ENCODE results near the gene LMBR1.
A peak's percentile ranks its signal among the peaks of the same experiment; 100 is the strongest.

LMBR1 gene

GRCh38 chr7:156692849-156693248 lies 200.1 kb downstream of the LMBR1 start:
- no peaks in the 10 kb centered on the region for H3K27me3 ChIP-seq (replicated peaks in 2 of 5; ENCODE audit: control insufficient read depth in 4 of 5, insufficient read depth in 5 of 5, low read length in 4 of 5)
- no CpG with 5 or more reads among the region's 1 CpG for WGBS (ENCODE audit: insufficient coverage)
- H3K36me3 ChIP-seq (ENCODE audit: control insufficient read depth in 4 of 4, insufficient read depth in 4 of 4, low read length in 3 of 4), result peaks cover 0 to 9% (median 6%) of the 10 kb centered on the region in 4 experiments
- no peak overlapping the region for H3K27ac ChIP-seq (ENCODE audit: insufficient read depth in 1 of 2, low read depth in 1 of 2, low read length in 2 of 2, poor library complexity in 1 of 2, severe bottlenecking in 2 of 2)
- H3K4me3 ChIP-seq (ENCODE audit: control insufficient read depth in 1 of 7, extremely low read depth in 1 of 7, insufficient read depth in 4 of 7, low read depth in 2 of 7, low read length in 6 of 7), result no peak overlapping the region
- ChIA-PET CTCF (no interaction called here), POLR2A (no interaction called here)
- DNase-seq, result no peak
- H3K4me1 ChIP-seq (ENCODE audit: control extremely low read depth in 1 of 4, control insufficient read depth in 4 of 4, insufficient read depth in 4 of 4, low read length in 3 of 4), result no peaks in the 10 kb centered on the region
- H3K9me3 ChIP-seq (ENCODE audit: control extremely low read depth in 1 of 5, control insufficient read depth in 4 of 5, insufficient read depth in 2 of 5, low read depth in 1 of 5, low read length in 4 of 5), result peaks cover 1 to 39% (median 14%) of the 10 kb centered on the region in 5 experiments

GRCh38 chr7:156691764-156692163 lies 201.2 kb downstream of the LMBR1 start:
- ChIA-PET CTCF (no interaction called here), POLR2A (no interaction called here)
- H3K4me1 ChIP-seq (ENCODE audit: control extremely low read depth in 1 of 4, control insufficient read depth in 4 of 4, insufficient read depth in 4 of 4, low read length in 3 of 4), result no peaks in the 10 kb centered on the region
- H3K4me3 ChIP-seq (ENCODE audit: control insufficient read depth in 1 of 7, extremely low read depth in 1 of 7, insufficient read depth in 4 of 7, low read depth in 2 of 7, low read length in 6 of 7), result no peak overlapping the region
- no peaks in the 10 kb centered on the region for H3K27me3 ChIP-seq (replicated peaks in 2 of 5; ENCODE audit: control insufficient read depth in 4 of 5, insufficient read depth in 5 of 5, low read length in 4 of 5)
- 90% methylated on average over 4 of the region's 5 CpGs for WGBS (ENCODE audit: insufficient coverage)
- DNase-seq, result no peak
- peaks cover 0 to 9% (median 5%) of the 10 kb centered on the region in 4 experiments for H3K36me3 ChIP-seq (ENCODE audit: control insufficient read depth in 4 of 4, insufficient read depth in 4 of 4, low read length in 3 of 4)
- peaks cover 1 to 31% (median 8%) of the 10 kb centered on the region in 5 experiments for H3K9me3 ChIP-seq (ENCODE audit: control extremely low read depth in 1 of 5, control insufficient read depth in 4 of 5, insufficient read depth in 2 of 5, low read depth in 1 of 5, low read length in 4 of 5)
- no peak overlapping the region for H3K27ac ChIP-seq (ENCODE audit: insufficient read depth in 1 of 2, low read depth in 1 of 2, low read length in 2 of 2, poor library complexity in 1 of 2, severe bottlenecking in 2 of 2)

GRCh38 chr7:156684661-156685060 lies 208.3 kb downstream of the LMBR1 start:
- CTCF ChIA-PET, result no interaction called here
- no peak for DNase-seq
- Histone ChIP-seq H3K4me3 (ENCODE audit: control insufficient read depth in 1 of 7, extremely low read depth in 1 of 7, insufficient read depth in 4 of 7, low read depth in 2 of 7, low read length in 6 of 7) (no peak overlapping the region), H3K4me1 (ENCODE audit: control extremely low read depth in 1 of 4, control insufficient read depth in 4 of 4, insufficient read depth in 4 of 4, low read length in 3 of 4) (no peaks in the 10 kb centered on the region), H3K9me3 (ENCODE audit: control extremely low read depth in 1 of 5, control insufficient read depth in 4 of 5, insufficient read depth in 2 of 5, low read depth in 1 of 5, low read length in 4 of 5) (no peaks in the 10 kb centered on the region), H3K27me3 (replicated peaks in 2 of 5; ENCODE audit: control insufficient read depth in 4 of 5, insufficient read depth in 5 of 5, low read length in 4 of 5) (no peaks in the 10 kb centered on the region), H3K36me3 (ENCODE audit: control insufficient read depth in 4 of 4, insufficient read depth in 4 of 4, low read length in 3 of 4) (peaks cover 3 to 37% (median 12%) of the 10 kb centered on the region in 4 experiments), H3K27ac (ENCODE audit: insufficient read depth in 1 of 2, low read depth in 1 of 2, low read length in 2 of 2, poor library complexity in 1 of 2, severe bottlenecking in 2 of 2) (no peak overlapping the region)
- POLR2A ChIA-PET, result no interaction called here
- 100% methylated on average over 4 of the region's 4 CpGs for WGBS (ENCODE audit: insufficient coverage)

- H3K27me3 ChIP-seq (replicated peaks in 2 of 5; ENCODE audit: control insufficient read depth in 4 of 5, insufficient read depth in 5 of 5, low read length in 4 of 5), result no peaks in the 10 kb centered on the region
- H3K4me1 ChIP-seq (ENCODE audit: control extremely low read depth in 1 of 4, control insufficient read depth in 4 of 4, insufficient read depth in 4 of 4, low read length in 3 of 4), result no peaks in the 10 kb centered on the region
- DNase-seq, result no peak
- H3K36me3 ChIP-seq (ENCODE audit: control insufficient read depth in 4 of 4, insufficient read depth in 4 of 4, low read length in 3 of 4), result peaks cover 4 to 41% (median 12%) of the 10 kb centered on the region in 4 experiments
- CTCF ChIA-PET, result no interaction called here
- WGBS (ENCODE audit: insufficient coverage), result 98% methylated on average over 5 of the region's 10 CpGs
- no peaks in the 10 kb centered on the region for H3K9me3 ChIP-seq (ENCODE audit: control extremely low read depth in 1 of 5, control insufficient read depth in 4 of 5, insufficient read depth in 2 of 5, low read depth in 1 of 5, low read length in 4 of 5)
- no peak overlapping the region for H3K4me3 ChIP-seq (ENCODE audit: control insufficient read depth in 1 of 7, extremely low read depth in 1 of 7, insufficient read depth in 4 of 7, low read depth in 2 of 7, low read length in 6 of 7)
- POLR2A ChIA-PET, result no interaction called here
- H3K27ac ChIP-seq (ENCODE audit: insufficient read depth in 1 of 2, low read depth in 1 of 2, low read length in 2 of 2, poor library complexity in 1 of 2, severe bottlenecking in 2 of 2), result no peak overlapping the region
These were observed 208.7 kb downstream of the LMBR1 start for GRCh38 chr7:156684251-156684650.

DNA sequence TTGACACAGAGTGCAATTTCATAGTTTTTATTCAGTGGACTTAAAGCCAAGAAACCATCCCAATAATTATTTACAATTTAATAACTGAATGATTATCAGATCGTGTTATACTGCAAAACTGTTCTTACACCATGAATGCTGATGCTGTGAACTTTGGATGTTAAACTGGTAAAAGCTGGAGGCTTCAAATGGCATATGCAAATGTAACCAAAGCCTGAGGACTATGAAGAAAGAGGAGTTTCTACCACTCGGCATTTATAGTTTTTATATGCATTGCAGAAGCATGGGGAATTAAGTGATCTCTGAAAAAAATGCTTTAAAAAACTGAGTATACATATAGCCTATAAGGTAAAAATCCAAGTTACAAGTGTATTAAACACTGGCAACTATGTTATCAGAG lies 210.1 kb downstream of the LMBR1 start:
- no peak overlapping the region for H3K4me3 ChIP-seq (ENCODE audit: control insufficient read depth in 1 of 7, extremely low read depth in 1 of 7, insufficient read depth in 4 of 7, low read depth in 2 of 7, low read length in 6 of 7)
- no peak for DNase-seq
- no peak overlapping the region for H3K27ac ChIP-seq (ENCODE audit: insufficient read depth in 1 of 2, low read depth in 1 of 2, low read length in 2 of 2, poor library complexity in 1 of 2, severe bottlenecking in 2 of 2)
- H3K4me1 ChIP-seq (ENCODE audit: control extremely low read depth in 1 of 4, control insufficient read depth in 4 of 4, insufficient read depth in 4 of 4, low read length in 3 of 4), result no peaks in the 10 kb centered on the region
- ChIA-PET POLR2A (no interaction called here), CTCF (no interaction called here)
- 100% methylated on average over 1 of the region's 2 CpGs for WGBS (ENCODE audit: insufficient coverage)
- no peaks in the 10 kb centered on the region for H3K27me3 ChIP-seq (replicated peaks in 2 of 5; ENCODE audit: control insufficient read depth in 4 of 5, insufficient read depth in 5 of 5, low read length in 4 of 5)
- H3K9me3 ChIP-seq (ENCODE audit: control extremely low read depth in 1 of 5, control insufficient read depth in 4 of 5, insufficient read depth in 2 of 5, low read depth in 1 of 5, low read length in 4 of 5), result no peaks in the 10 kb centered on the region
- peaks cover 9 to 48% (median 21%) of the 10 kb centered on the region in 4 experiments for H3K36me3 ChIP-seq (ENCODE audit: control insufficient read depth in 4 of 4, insufficient read depth in 4 of 4, low read length in 3 of 4)

GRCh38 chr7:156680281-156680680 lies 212.7 kb downstream of the LMBR1 start:
- no peaks in the 10 kb centered on the region for H3K9me3 ChIP-seq (ENCODE audit: control extremely low read depth in 1 of 5, control insufficient read depth in 4 of 5, insufficient read depth in 2 of 5, low read depth in 1 of 5, low read length in 4 of 5)
- no peaks in the 10 kb centered on the region for H3K27me3 ChIP-seq (replicated peaks in 2 of 5; ENCODE audit: control insufficient read depth in 4 of 5, insufficient read depth in 5 of 5, low read length in 4 of 5)
- peak in 1 of 3 donors; percentile 9 for DNase-seq
- no peaks in the 10 kb centered on the region for H3K4me1 ChIP-seq (ENCODE audit: control extremely low read depth in 1 of 4, control insufficient read depth in 4 of 4, insufficient read depth in 4 of 4, low read length in 3 of 4)
- WGBS (ENCODE audit: insufficient coverage), result no CpG with 5 or more reads among the region's 1 CpG
- ChIA-PET CTCF (no interaction called here), POLR2A (no interaction called here)
- no peak overlapping the region for H3K4me3 ChIP-seq (ENCODE audit: control insufficient read depth in 1 of 7, extremely low read depth in 1 of 7, insufficient read depth in 4 of 7, low read depth in 2 of 7, low read length in 6 of 7)
- peaks cover 14 to 66% (median 29%) of the 10 kb centered on the region in 4 experiments for H3K36me3 ChIP-seq (ENCODE audit: control insufficient read depth in 4 of 4, insufficient read depth in 4 of 4, low read length in 3 of 4)
- no peak overlapping the region for H3K27ac ChIP-seq (ENCODE audit: insufficient read depth in 1 of 2, low read depth in 1 of 2, low read length in 2 of 2, poor library complexity in 1 of 2, severe bottlenecking in 2 of 2)

GRCh38 chr7:156677374-156678054 lies 215.5 kb downstream of the LMBR1 start:
- no peaks in the 10 kb centered on the region for H3K4me1 ChIP-seq (ENCODE audit: control extremely low read depth in 1 of 4, control insufficient read depth in 4 of 4, insufficient read depth in 4 of 4, low read length in 3 of 4)
- peaks cover 14 to 65% (median 31%) of the 10 kb centered on the region in 4 experiments for H3K36me3 ChIP-seq (ENCODE audit: control insufficient read depth in 4 of 4, insufficient read depth in 4 of 4, low read length in 3 of 4)
- ChIA-PET POLR2A (no interaction called here), CTCF (interaction anchor here (1.0 kb wide), 1 partner anchor 9 kb away, joined by 3 read pairs; no protein-coding TSS in a partner anchor)
- H3K4me3 ChIP-seq (ENCODE audit: control insufficient read depth in 1 of 7, extremely low read depth in 1 of 7, insufficient read depth in 4 of 7, low read depth in 2 of 7, low read length in 6 of 7), result no peak overlapping the region
- DNase-seq, result no peak
- H3K27me3 ChIP-seq (replicated peaks in 2 of 5; ENCODE audit: control insufficient read depth in 4 of 5, insufficient read depth in 5 of 5, low read length in 4 of 5), result no peaks in the 10 kb centered on the region
- 100% methylated on average over 8 of the region's 9 CpGs for WGBS (ENCODE audit: insufficient coverage)
- no peak overlapping the region for H3K27ac ChIP-seq (ENCODE audit: insufficient read depth in 1 of 2, low read depth in 1 of 2, low read length in 2 of 2, poor library complexity in 1 of 2, severe bottlenecking in 2 of 2)
- no peaks in the 10 kb centered on the region for H3K9me3 ChIP-seq (ENCODE audit: control extremely low read depth in 1 of 5, control insufficient read depth in 4 of 5, insufficient read depth in 2 of 5, low read depth in 1 of 5, low read length in 4 of 5)

Measured in common myeloid progenitor, CD34-positive (primary cell).